Endothelial cell (in vitro differentiated cells): ENCODE data around the gene THAP10. TPM values are rescaled to one million over a fixed set of nuclear protein-coding genes. Genes with fewer than 3 reads are reported as not detected.

Source experiments
- DNase-seq: peaks from one replicate; pipeline ENCODE4 v3.0.0; 2021; ENCODE audit warnings: low spot score
- H3K27ac Mint-ChIP-seq: one replicate; pipeline ENCODE4 v1.8.0; 2021; ENCODE audit warnings: mixed read lengths, inconsistent platforms; ENCODE audit not compliant: unreplicated experiment
- H3K27me3 Mint-ChIP-seq: one replicate; pipeline ENCODE4 v1.8.0; 2021; ENCODE audit warnings: mild to moderate bottlenecking, moderate library complexity, mixed read lengths, inconsistent platforms; ENCODE audit not compliant: unreplicated experiment
- H3K36me3 Mint-ChIP-seq: one replicate; pipeline ENCODE4 v1.8.0; 2021; ENCODE audit warnings: mild to moderate bottlenecking, low read depth, mixed read lengths, inconsistent platforms; ENCODE audit not compliant: unreplicated experiment
- H3K4me1 Mint-ChIP-seq: one replicate; pipeline ENCODE4 v1.8.0; 2021; ENCODE audit warnings: mild to moderate bottlenecking, mixed read lengths, inconsistent platforms; ENCODE audit not compliant: unreplicated experiment
- H3K4me3 Mint-ChIP-seq: one replicate; pipeline ENCODE4 v1.8.0; 2021; ENCODE audit warnings: mild to moderate bottlenecking, mixed read lengths, inconsistent platforms; ENCODE audit not compliant: unreplicated experiment
- H3K9me3 Mint-ChIP-seq: one replicate; pipeline ENCODE4 v1.8.0; 2021; ENCODE audit warnings: mixed read lengths, inconsistent platforms; ENCODE audit not compliant: unreplicated experiment
- total RNA-seq: library from RNA; stranded (reverse); fragmentation: NEBNext Ultra II Directional; extraction: Animal tissue kit (Norgen Biotek cat#: 25700); gene quantifications from one replicate; pipeline ENCODE4 v1.2.1, GENCODE V29; 2021; ENCODE audit not compliant: unreplicated experiment
- TF ChIP-seq, protein P1 (sequence below): fragments of 200-600 bp; sonication (generic); IDR thresholded peaks from one replicate; pipeline ENCODE4 v1.5.0; 2021; ENCODE audit warnings: antibody characterized with exemption; ENCODE audit not compliant: unreplicated experiment

Gene THAP10
- total RNA-seq, 1 donor from 2014 or later = 1.9 TPM

DNA sequence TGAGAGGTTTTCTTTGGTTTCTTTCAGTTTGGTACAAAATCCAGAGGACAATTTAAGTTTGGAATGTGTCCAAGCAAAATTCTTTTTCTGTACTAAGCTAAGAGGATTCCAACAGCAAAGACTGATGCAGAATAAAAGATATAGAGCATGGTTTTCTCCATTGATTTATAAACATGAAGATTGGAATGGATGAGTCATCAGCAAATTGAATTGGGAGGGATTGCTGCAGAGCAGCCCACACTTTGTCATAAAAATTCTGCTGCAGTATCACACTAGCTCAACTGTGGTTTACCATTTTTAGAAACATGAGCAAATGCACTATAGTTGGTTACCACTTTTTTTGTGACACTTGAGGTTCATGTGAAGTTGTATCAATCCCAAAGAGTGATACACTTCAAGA is 22.2 kb downstream of the THAP10 start:
- no peaks in the 10 kb centered on the region for H3K9me3 Mint-ChIP-seq
- no peaks in the 10 kb centered on the region for H3K4me1 Mint-ChIP-seq
- no peak overlapping the region for H3K4me3 Mint-ChIP-seq
- TF ChIP-seq, protein P1, sequence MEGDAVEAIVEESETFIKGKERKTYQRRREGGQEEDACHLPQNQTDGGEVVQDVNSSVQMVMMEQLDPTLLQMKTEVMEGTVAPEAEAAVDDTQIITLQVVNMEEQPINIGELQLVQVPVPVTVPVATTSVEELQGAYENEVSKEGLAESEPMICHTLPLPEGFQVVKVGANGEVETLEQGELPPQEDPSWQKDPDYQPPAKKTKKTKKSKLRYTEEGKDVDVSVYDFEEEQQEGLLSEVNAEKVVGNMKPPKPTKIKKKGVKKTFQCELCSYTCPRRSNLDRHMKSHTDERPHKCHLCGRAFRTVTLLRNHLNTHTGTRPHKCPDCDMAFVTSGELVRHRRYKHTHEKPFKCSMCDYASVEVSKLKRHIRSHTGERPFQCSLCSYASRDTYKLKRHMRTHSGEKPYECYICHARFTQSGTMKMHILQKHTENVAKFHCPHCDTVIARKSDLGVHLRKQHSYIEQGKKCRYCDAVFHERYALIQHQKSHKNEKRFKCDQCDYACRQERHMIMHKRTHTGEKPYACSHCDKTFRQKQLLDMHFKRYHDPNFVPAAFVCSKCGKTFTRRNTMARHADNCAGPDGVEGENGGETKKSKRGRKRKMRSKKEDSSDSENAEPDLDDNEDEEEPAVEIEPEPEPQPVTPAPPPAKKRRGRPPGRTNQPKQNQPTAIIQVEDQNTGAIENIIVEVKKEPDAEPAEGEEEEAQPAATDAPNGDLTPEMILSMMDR = no peak
- H3K36me3 Mint-ChIP-seq = no peaks in the 10 kb centered on the region
- H3K27ac Mint-ChIP-seq = no peak overlapping the region
- H3K27me3 Mint-ChIP-seq = peaks cover 2% of the 10 kb centered on the region
- no peak for DNase-seq

DNA sequence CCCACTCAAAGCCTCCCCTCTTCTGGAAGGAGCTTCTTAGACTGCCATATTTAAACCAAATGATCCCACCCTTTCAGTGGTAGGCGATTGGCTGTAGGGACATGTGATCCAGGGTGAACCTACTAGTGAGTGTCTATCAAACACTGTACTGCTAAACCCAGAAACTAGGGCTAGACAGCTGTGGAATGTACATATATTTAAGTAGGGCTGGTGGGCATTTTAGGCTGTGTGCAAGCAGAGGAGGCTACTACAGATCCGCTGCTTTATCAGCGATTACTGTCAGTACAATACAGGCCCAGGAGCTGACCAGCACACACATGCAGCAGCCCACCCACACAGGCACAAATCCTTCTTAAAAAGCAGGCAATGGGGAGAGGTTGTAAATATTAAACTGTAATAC is 22.9 kb downstream of the THAP10 start:
- no peak overlapping the region for H3K27ac Mint-ChIP-seq
- H3K27me3 Mint-ChIP-seq = peaks cover 2% of the 10 kb centered on the region
- H3K4me3 Mint-ChIP-seq = no peak overlapping the region
- TF ChIP-seq, protein P1 = no peak
- H3K4me1 Mint-ChIP-seq = no peaks in the 10 kb centered on the region
- no peaks in the 10 kb centered on the region for H3K36me3 Mint-ChIP-seq
- H3K9me3 Mint-ChIP-seq = no peaks in the 10 kb centered on the region
- no peak for DNase-seq

DNA sequence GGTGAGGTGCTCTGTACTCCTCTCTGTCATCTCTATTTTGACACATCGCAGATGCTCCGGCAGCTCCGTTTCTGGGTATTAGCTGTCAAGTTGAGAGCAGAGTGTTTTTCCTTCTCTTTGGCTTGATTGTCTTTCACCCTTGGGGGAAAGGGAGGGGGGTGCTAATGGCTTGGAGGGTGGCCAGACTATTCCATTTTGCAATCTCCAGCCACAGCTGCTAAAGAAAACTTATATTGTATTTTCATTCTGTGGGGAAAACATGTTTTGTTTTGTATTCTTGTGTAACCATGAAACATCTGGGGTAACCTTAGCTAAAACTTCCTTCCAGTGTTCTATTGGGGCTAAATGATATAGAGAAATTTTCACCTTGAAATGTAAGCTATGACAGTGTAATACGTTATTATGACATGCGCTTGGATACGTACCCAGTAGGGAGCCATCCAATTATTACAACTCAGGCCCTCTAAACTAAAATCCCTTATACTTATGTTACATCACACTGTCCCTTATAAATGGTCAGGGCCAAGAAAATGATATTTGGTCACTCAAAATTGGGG is 24.2 kb downstream of the THAP10 start:
- DNase-seq = no peak
- Mint-ChIP-seq H3K36me3 (no peaks in the 10 kb centered on the region), H3K4me3 (no peak overlapping the region), H3K9me3 (no peaks in the 10 kb centered on the region), H3K27me3 (peaks cover 2% of the 10 kb centered on the region), H3K27ac (no peak overlapping the region), H3K4me1 (no peaks in the 10 kb centered on the region)
- TF ChIP-seq, protein P1 = no peak

DNA sequence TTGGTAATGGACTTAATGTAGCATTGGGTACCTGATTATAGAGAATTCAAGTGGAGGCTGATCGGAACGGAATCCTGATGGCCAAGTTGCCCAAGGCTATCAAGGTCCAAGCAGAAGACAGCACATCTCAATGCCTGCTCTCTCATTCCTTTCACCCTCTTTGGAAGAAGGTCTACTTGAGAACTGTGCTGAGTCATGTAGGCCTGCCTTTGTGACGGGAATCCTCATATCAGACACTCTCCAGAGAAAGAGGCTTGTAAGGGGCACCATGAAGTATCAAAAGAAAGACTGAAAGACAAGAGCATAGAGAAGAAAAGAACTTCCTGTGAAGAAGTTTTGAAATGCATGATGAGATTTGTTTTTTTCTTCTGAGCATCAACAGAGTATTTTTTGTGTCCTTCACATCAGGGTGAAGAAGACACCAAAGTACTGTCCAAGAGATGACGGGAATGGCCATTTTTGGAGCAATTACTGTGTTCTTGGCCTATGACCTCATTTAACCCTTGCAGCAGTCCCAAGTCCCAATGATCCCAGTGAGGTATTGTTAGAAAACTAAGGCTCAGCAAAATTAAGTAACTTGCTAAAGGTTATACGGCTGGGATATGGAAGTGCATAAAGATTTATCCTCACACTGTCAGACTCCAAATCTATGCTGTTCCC is 25.1 kb downstream of the THAP10 start:
- TF ChIP-seq, protein P1 = no peak
- Mint-ChIP-seq H3K27ac (no peak overlapping the region), H3K9me3 (no peaks in the 10 kb centered on the region), H3K36me3 (no peaks in the 10 kb centered on the region), H3K4me1 (no peaks in the 10 kb centered on the region), H3K27me3 (peaks cover 2% of the 10 kb centered on the region), H3K4me3 (no peak overlapping the region)
- no peak for DNase-seq

DNA sequence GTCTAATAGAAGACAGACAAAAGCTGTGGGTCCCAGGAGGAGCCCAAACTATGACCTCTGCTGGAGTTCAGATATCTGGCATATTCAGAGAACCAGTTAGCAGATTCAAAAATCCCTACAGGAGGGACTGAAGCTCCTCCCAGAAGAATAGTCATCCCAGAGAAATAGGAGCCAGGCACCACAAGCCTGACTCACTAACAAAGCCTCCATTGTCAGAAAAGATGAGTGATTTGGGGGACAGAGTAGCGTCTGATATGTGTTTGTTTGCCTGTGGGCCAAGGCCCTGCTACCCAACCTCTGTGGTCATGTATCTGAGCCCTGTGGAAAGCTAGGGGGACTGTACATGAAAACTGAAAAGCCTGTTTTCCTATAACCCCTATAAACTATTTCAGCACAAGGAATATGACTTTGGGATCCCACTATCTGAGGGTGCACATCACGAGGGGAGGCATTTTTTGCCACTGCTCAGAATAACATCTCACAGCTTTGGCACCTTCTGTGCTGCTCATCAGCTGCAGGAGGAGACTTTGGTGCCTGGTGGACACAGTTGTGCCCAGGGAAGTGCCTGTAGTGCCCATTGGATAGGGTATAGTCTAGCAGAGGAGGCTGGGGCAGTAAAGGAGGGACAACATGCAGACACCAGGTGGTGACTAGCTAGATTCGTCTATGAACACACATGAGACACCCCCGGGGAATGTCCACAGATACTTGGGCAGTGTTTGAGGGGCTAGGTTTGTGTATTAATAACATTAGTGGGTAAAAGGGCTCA is 28.6 kb downstream of the THAP10 start:
- Mint-ChIP-seq H3K36me3 (no peaks in the 10 kb centered on the region), H3K9me3 (no peaks in the 10 kb centered on the region), H3K4me3 (no peak overlapping the region), H3K27ac (no peak overlapping the region), H3K4me1 (no peaks in the 10 kb centered on the region), H3K27me3 (peaks cover 3% of the 10 kb centered on the region)
- no peak for DNase-seq
- TF ChIP-seq, protein P1 = no peak
